NB4 (cell line): ENCODE results near the gene PRKRA.

Source experiments
- CTCF ChIP-seq: IDR thresholded peaks from one replicate; pipeline ENCODE4 v1.5.1; 2012; ENCODE audit warnings: low read depth, low read length
- MAX ChIP-seq: IDR thresholded peaks from 2 replicates; pipeline ENCODE4 v1.6.1; 2011; ENCODE audit warnings: low read depth, low read length

GRCh38 chr2:178452870-178453269, 1.9 kb upstream of the PRKRA start:
- no peak for TF ChIP-seq MAX
- no peak for TF ChIP-seq CTCF
